Upper lobe of left lung (tissue), 4 donors: ENCODE data around the gene APMAP.

Experiments used
- EP300 ChIP-seq, 4 donors: sonication (generic); formaldehyde crosslinking; IDR thresholded peaks; one replicate each; pipeline ENCODE4 v1.5.1; 2017; ENCODE audit warnings: antibody characterized with exemption in 4 of 4, control low read depth in 2 of 4
- POLR2A ChIP-seq, 4 donors: fragments of 450-650 bp; IDR thresholded peaks; one replicate each; pipeline ENCODE4 v1.5.1; 2016 to 2017; ENCODE audit warnings: antibody characterized with exemption in 4 of 4, mild to moderate bottlenecking in 2 of 4

- TF ChIP-seq POLR2A (IDR thresholded peaks at IDR 0.05) (no peak), EP300 (IDR thresholded peaks at IDR 0.05) (no peak)
Observed at GRCh38 chr20:24970030-24970553, 22.5 kb downstream of the APMAP start.
